Measurements from ENCODE around the gene XPR1.

DNA sequence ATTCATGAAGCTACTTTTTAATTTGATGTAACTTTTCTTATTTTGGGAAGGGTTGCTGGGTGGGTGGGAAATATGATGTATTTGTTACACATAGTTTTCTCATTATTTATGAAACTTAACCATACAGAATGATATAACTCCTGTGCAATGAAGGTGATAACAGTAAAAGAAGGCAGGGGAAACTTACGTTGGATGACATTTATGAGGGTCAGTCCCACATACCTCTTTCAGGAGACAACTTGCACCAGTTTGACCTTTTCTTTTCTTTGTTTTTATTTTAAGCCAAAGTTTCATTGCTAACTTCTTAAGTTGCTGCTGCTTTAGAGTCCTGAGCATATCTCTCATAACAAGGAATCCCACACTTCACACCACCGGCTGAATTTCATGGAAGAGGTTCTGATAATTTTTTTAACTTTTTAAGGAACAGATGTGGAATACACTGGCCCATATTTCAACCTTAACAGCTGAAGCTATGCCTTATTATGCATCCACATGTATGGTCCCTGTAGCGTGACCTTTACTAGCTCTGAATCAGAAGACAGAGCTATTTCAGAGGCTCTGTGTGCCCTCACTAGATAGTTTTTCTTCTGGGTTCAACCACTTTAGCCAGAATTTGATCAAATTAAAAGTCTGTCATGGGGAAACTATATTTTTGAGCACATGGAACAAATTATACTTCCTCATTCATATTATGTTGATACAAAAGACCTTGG lies 252.9 kb downstream of the XPR1 start:
- TF ChIP-seq, protein P1, sequence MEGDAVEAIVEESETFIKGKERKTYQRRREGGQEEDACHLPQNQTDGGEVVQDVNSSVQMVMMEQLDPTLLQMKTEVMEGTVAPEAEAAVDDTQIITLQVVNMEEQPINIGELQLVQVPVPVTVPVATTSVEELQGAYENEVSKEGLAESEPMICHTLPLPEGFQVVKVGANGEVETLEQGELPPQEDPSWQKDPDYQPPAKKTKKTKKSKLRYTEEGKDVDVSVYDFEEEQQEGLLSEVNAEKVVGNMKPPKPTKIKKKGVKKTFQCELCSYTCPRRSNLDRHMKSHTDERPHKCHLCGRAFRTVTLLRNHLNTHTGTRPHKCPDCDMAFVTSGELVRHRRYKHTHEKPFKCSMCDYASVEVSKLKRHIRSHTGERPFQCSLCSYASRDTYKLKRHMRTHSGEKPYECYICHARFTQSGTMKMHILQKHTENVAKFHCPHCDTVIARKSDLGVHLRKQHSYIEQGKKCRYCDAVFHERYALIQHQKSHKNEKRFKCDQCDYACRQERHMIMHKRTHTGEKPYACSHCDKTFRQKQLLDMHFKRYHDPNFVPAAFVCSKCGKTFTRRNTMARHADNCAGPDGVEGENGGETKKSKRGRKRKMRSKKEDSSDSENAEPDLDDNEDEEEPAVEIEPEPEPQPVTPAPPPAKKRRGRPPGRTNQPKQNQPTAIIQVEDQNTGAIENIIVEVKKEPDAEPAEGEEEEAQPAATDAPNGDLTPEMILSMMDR (conservative IDR thresholded peaks at IDR 0.05; ENCODE audit: low read depth, low read length): no peak
- no peak for TF ChIP-seq EZH2 (IDR thresholded peaks at IDR 0.05; ENCODE audit: borderline replicate concordance, low read depth, low read length, poor library complexity, severe bottlenecking)
